GM21528 (cell line): ENCODE data around the gene OR2M2.

Source experiments
- ATAC-seq: cut with Tn5 transposase; IDR thresholded peaks from one replicate; pipeline ENCODE4 v1.9.1; 2021; ENCODE audit warnings: mild to moderate bottlenecking, moderate library complexity; ENCODE audit not compliant: unreplicated experiment, low FRiP score

The OR2M2 gene, protein sequence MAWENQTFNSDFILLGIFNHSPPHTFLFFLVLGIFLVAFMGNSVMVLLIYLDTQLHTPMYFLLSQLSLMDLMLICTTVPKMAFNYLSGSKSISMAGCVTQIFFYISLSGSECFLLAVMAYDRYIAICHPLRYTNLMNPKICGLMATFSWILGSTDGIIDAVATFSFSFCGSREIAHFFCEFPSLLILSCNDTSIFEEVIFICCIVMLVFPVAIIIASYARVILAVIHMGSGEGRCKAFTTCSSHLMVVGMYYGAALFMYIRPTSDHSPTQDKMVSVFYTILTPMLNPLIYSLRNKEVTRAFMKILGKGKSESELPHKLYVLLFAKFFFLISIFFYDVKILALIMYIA

GRCh38 chr1:248174521-248174920 is at the start of gene OR2M2:
Gene OR2M2, plus strand, starts transcription at chr1:248174821. Its CDS starts 5,165 bp downstream, at chr1:248179986.
- no peak for ATAC-seq

DNA sequence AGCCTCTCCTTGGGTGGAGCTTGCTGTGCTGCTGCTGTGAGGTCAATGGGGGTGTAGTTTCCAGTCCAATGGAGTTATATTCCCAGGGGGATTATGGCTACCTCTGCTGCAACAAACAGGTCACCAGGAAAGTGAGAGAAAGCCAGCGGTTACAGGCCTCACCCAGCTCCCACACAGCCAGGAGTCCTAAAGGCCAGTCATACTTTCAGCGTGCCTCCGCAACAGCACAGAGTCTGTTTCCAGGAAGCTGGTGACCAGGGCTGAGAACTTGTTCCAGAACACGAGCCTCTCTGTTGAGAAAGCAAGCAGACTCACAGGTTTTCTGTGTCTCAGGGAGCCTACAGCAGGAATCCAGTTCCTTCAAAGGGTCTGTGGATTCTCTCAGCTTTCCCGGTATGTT is 47.0 kb upstream of the OR2M2 start:
- no peak for ATAC-seq

GRCh38 chr1:248136811-248137210 is 37.8 kb upstream of the OR2M2 start:
- no peak for ATAC-seq

DNA sequence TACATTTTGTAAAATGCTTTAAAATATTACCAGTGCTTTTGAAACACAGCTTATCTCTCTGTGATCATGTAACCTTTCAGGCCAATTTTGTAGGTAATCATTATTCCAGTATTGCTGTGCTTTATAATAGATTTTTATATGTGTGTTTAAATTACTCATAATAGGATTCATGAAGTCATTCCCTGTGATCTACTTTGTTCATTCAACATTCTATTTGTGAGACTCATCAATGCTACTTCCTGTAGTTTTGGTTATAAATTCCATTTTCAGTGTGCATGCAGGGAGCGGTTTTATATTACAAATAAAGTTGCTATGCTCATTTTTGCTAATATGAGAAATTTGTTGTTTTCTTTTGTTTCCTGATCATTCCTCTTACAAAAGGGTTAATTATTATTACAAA is 33.8 kb upstream of the OR2M2 start:
- ATAC-seq, result no peak

GRCh38 chr1:248143311-248143710 is 31.3 kb upstream of the OR2M2 start:
- no peak for ATAC-seq

- no peak for ATAC-seq
These were observed 30.0 kb upstream of the OR2M2 start, which contains the start of gene OR2M5 for GRCh38 chr1:248144513-248145198. Gene OR2M5, plus strand, starts transcription at chr1:248145148. Its CDS starts 0 bp downstream, at chr1:248145148.

GRCh38 chr1:248152056-248152827 is 22.4 kb upstream of the OR2M2 start:
- no peak for ATAC-seq

GRCh38 chr1:248155927-248156326 is 18.7 kb upstream of the OR2M2 start:
- ATAC-seq, result no peak

GRCh38 chr1:248158758-248159157 is 15.9 kb upstream of the OR2M2 start:
- ATAC-seq, result no peak

DNA sequence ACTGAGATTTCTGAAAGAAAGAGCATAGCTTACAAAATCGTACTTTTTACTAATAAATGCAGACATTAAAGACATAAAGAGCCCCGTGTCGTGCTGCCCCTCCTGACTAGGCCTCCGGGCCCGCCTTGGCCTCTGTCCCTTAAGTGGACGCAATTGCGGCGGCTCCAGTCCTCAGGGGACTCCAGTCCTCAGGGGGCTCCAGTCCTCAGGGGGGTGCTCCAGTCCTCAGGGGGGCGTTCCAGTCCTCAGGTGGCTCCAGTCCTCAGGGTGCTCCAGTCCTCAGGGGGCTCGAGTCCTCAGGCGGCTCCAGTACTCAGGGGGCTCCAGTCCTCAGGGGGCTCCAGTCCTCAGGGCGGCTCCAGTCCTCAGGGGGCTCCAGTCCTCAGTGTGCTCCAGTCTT is 10.6 kb upstream of the OR2M2 start:
- ATAC-seq, result no peak

DNA sequence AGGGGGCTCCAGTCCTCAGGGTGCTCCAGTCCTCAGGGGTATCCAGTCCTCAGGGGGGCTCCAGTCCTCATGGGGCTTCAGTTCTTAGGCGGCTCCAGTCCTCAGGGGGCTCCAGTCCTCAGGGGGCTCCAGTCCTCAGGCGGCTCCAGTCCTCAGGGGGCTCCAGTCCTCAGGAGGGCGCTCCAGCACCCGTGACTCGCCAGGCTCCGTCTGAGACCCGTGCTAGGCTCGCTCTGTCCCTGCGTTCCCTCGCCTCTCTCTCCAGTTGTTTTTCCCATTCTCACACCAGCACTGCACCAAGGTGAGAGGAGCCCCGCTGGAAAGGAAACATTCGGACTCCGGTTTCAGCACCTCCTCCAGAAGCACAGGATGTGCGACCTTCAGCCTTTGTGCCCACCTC is 9.4 kb upstream of the OR2M2 start:
- ATAC-seq, result no peak

DNA sequence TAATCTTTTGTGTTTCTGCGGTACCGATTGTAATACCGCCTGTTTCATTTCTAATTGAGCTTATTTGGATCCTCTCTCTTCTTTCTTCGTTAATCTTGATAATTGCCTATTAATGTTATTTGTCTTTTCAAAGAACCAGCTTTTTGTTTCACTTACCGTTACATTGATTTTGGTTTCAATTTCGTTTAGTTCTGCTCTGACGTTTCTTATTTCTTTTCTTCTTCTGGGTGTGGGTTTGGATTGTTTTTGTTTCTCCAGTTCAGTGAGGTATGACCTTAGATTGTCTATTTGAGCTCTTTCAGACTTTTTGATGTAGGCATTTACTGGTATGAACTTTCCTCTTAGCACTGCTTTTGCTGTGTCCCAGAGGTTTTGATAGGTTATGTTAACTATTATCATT is 9.4 kb downstream of the OR2M2 start:
- no peak for ATAC-seq

- no peak for ATAC-seq
These were observed 12.7 kb downstream of the OR2M2 start for GRCh38 chr1:248187363-248187762.

DNA sequence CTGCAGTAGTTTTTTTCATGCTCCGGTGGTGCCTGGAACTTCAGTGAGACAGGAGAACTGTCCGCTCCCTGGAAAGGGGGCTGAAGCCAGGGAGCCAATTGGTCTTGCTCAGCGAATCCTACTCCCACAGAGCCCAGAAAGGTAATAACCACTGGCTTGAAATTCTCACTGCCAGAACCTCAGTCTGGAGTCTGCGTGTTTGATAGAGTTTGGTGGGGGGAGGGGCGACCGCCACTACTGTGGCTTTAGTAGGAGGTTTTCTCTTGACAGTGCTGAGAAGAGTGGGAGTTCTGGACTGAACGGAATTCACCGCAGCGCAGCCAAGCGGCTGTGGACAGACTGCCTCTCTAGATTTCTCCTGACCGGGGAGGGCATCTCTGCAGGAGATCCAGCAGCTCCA is 14.4 kb downstream of the OR2M2 start:
- ATAC-seq, result no peak

- ATAC-seq, result no peak
These were observed 19.5 kb downstream of the OR2M2 start for GRCh38 chr1:248194117-248194516.

DNA sequence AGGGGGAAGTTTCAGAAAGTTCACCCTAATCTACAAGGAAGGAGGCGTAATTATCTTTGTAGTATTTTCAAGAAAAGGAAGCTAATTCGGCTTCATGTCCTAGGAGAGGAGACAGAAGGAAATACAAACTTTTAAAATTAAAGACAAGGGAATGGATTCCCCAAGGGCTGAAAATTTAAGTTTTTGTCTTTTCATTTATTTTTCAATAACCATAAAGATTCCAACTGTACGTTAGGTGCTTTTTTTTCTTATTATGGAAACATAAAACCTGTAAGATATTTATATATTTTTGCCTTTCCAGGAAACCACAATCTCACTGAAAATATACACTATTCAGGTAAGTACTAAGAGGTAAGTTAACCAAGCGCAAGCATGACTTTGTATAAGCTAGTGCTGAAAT is 22.3 kb downstream of the OR2M2 start, which contains the start of gene OR2M3:
Gene OR2M3 (plus strand): TSS at position 301 of the 400 bp plus-strand sequence. CDS start 5,803 bp downstream, outside the sequence.
- ATAC-seq, result no peak

DNA sequence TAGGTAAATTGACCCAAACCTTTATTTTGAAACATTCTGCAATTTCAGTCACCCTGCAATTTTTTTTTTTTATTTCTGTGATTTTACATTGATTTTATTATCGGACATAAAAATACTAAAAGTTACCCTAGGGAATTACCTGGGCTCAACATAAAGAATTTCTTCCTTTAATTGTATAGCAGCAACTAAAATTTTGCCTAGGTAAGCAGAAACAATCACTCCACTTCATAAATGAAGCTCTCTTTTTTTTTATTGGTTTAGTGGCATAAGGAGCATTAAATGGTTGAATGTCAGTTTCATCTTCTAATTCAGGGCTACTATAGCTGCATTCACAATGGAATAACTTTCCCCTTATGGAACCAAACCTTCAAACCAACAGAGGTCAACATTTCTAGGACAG is 41.3 kb downstream of the OR2M2 start:
- ATAC-seq, result no peak

DNA sequence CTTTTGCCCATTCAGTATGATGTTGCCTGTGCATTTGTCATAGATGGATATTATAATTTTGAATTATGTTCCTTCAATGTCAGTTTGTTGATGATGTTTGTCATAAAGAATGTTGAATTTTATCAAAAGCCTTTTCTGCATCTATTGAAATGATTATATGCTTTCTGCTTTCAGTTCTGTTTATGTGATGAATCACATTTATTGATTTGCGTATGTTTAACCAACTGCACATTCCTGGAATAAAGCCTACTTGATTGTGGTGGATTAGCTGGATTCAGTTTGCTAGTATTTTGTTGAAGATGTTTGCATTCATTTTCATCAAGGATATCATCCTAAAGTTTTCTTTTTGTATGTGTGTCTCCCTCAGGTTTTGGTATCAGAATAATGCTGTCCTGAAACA is 50.9 kb downstream of the OR2M2 start:
- ATAC-seq, result no peak

- no peak for ATAC-seq
These were observed 54.8 kb downstream of the OR2M2 start for GRCh38 chr1:248229360-248229908.
